Activated T-cell treated with anti-CD3 and anti-CD28 coated beads, Interleukin-2, amount 50 U/mL, for 72 hours (primary cell): ENCODE results near the gene HSP90AB1. TPM values are rescaled to one million over a fixed set of nuclear protein-coding genes. Genes with fewer than 3 reads are reported as not detected.
"Not testable (repeated sequence)": the region's sequence is repeated elsewhere in the genome, so short reads cannot be mapped to it uniquely, and the experiment has no call there.

Source experiments
- ATAC-seq, 2 donors: fragments of 150-1000 bp; cut with Tn5 transposase; replicated peaks in 1 of 2; 2 replicates each; pipeline ENCODE4 v1.10.0; 2021; ENCODE audit warnings: moderate library complexity in 2 of 2, mild to moderate bottlenecking in 1 of 2
- DNase-seq, 2 donors: peaks; one replicate each; pipeline ENCODE4 v3.0.0; 2021 to 2022; ENCODE audit warnings: mixed read lengths in 1 of 2
- H3K27ac Mint-ChIP-seq: one replicate; pipeline ENCODE4 v1.8.0; 2022; ENCODE audit warnings: mild to moderate bottlenecking, moderate library complexity, mixed read lengths
- H3K27me3 Mint-ChIP-seq: one replicate; pipeline ENCODE4 v1.8.0; 2022; ENCODE audit warnings: low read depth, mixed read lengths
- H3K36me3 Mint-ChIP-seq, 2 donors: one replicate each; pipeline ENCODE4 v1.8.0; 2022; ENCODE audit warnings: mixed read lengths in 2 of 2, mild to moderate bottlenecking in 1 of 2; ENCODE audit not compliant: insufficient read depth in 2 of 2
- H3K4me1 Mint-ChIP-seq: one replicate; pipeline ENCODE4 v1.8.0; 2022; ENCODE audit warnings: low read depth, mixed read lengths
- H3K4me3 Mint-ChIP-seq, 2 donors: one replicate each; pipeline ENCODE4 v1.8.0; 2022; ENCODE audit warnings: mild to moderate bottlenecking in 2 of 2, mixed read lengths in 2 of 2, moderate library complexity in 2 of 2
- H3K9me3 Mint-ChIP-seq, 2 donors: one replicate each; pipeline ENCODE4 v1.8.0; 2022; ENCODE audit warnings: mixed read lengths in 2 of 2
- total RNA-seq, 2 donors: library from RNA; stranded (reverse); gene quantifications; one replicate each; pipeline ENCODE4 v1.2.3, GENCODE V29; 2022

The HSP90AB1 gene
- total RNA-seq, 2 donors from 2014 or later = 915 to 1,109 TPM

DNA sequence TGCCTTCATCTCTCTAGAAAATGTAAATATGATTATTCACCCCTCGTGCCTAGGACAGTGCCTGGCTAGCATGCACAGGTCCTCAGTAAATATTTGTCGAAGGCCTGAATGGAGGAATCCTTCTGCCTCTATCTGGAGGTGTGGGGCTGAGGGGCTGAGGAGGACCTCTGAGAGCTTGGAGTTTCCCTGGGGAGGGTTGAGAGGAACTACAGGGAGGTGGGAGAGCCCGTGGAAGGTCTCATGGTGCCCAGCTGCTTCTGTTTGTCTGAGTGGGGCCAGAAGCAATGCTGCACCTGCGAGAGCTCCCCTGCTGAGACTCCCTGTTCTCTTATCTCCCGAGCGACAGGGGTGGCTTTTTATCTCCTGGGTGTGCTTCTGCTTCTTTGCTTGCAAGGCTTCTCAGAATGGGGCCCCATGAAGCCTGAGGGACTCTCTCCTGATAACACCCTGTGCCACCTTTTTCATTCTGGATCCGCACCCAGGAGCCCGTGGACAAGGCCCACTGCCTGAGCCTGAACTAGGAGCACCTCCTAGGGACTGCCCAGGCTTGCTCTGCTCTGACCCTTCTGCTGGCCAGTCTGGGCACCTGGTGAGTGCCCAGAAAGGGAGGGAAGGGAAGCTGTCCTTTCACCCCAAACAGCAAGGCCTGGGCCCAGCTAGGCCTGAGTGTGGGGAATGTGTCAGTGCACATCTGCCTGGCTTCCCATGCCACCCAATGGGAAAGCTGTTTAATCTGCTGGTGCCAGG is 21.1 kb upstream of the HSP90AB1 start:
- no peak for ATAC-seq
- H3K27me3 Mint-ChIP-seq = no peaks in the 10 kb centered on the region
- peaks cover 0 to 2% of the 10 kb centered on the region in 2 donors for H3K36me3 Mint-ChIP-seq
- peak overlapping the region; percentile 39 to 64 for H3K4me3 Mint-ChIP-seq
- no peak overlapping the region for H3K27ac Mint-ChIP-seq
- H3K9me3 Mint-ChIP-seq = no peaks in the 10 kb centered on the region
- peaks cover 49% of the 10 kb centered on the region for H3K4me1 Mint-ChIP-seq
- DNase-seq = no peak

GRCh38 chr6:44226368-44227147 is 20.3 kb upstream of the HSP90AB1 start:
- H3K27me3 Mint-ChIP-seq = no peaks in the 10 kb centered on the region
- H3K9me3 Mint-ChIP-seq = no peaks in the 10 kb centered on the region
- H3K4me1 Mint-ChIP-seq = peaks cover 42% of the 10 kb centered on the region
- peaks cover 0 to 4% of the 10 kb centered on the region in 2 donors for H3K36me3 Mint-ChIP-seq
- H3K4me3 Mint-ChIP-seq = no peak overlapping the region
- no peak for ATAC-seq
- DNase-seq = no peak
- H3K27ac Mint-ChIP-seq = no peak overlapping the region

DNA sequence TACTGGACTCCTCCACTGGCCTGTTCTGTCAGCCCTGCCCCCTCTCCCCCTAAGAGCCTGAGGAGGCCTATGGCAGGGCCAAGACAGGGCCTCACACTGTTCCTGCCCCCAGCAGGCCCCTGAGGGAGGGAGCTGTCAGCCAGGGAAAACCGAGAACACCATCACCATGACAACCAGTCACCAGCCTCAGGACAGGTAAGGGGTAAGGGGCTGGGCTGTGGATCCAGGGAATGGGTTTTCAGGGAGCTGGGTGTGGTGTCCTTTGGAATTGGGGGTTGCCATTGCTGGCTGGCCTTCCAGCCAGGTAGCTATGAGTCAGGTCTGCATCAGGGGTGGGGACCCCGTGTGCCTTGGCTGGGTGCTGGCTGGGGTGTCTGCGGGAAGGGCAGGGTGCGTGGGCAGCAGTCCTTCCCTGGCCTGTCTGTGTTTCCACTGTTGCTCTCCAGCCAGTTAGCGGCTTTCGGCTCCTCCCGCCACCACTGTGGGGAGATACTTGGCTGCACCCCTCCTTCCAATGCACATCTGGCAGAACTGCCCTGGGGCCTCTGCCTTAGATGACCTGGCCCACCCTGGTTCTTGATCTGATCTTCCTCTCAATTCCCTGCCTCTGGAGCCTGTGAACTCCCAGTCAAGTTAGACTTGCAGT is 19.6 kb upstream of the HSP90AB1 start:
- DNase-seq (no peak), ATAC-seq (no peak)
- H3K36me3 Mint-ChIP-seq = peaks cover 0 to 4% of the 10 kb centered on the region in 2 donors
- no peak overlapping the region for H3K27ac Mint-ChIP-seq
- no peak overlapping the region for H3K4me3 Mint-ChIP-seq
- H3K4me1 Mint-ChIP-seq = peaks cover 35% of the 10 kb centered on the region
- H3K9me3 Mint-ChIP-seq = no peaks in the 10 kb centered on the region
- no peaks in the 10 kb centered on the region for H3K27me3 Mint-ChIP-seq

DNA sequence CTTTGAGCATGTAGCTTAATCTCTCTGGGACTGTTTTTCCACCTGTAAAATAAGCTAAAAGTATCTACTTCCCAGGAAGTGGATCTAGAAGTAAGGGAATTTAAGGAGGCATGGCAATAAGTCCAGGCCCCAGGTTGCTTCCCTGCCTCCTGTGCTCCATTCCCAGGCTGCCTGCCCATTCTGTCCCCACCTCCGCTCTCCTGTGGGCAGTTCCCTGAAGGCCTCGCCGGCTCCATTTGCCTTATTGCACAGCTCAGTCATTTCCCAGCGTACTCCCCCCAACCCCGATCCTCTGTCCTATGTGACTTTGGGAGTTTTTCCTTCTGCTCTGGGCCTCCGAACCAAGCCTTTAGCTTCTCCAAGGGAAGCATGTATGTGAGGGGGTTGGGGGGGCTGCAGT is 18.9 kb upstream of the HSP90AB1 start:
- H3K27me3 Mint-ChIP-seq = no peaks in the 10 kb centered on the region
- H3K9me3 Mint-ChIP-seq = no peaks in the 10 kb centered on the region
- no peak overlapping the region for H3K27ac Mint-ChIP-seq
- DNase-seq = no peak
- no peak for ATAC-seq
- H3K4me3 Mint-ChIP-seq = no peak overlapping the region
- H3K4me1 Mint-ChIP-seq = peaks cover 27% of the 10 kb centered on the region
- H3K36me3 Mint-ChIP-seq = peaks cover 0 to 6% of the 10 kb centered on the region in 2 donors

GRCh38 chr6:44228433-44228832 is 18.5 kb upstream of the HSP90AB1 start:
- ATAC-seq (no peak), DNase-seq (no peak)
- no peaks in the 10 kb centered on the region for H3K27me3 Mint-ChIP-seq
- H3K4me1 Mint-ChIP-seq = peaks cover 25% of the 10 kb centered on the region
- H3K36me3 Mint-ChIP-seq = peaks cover 0 to 6% of the 10 kb centered on the region in 2 donors
- no peaks in the 10 kb centered on the region for H3K9me3 Mint-ChIP-seq
- H3K4me3 Mint-ChIP-seq = no peak overlapping the region
- no peak overlapping the region for H3K27ac Mint-ChIP-seq

DNA sequence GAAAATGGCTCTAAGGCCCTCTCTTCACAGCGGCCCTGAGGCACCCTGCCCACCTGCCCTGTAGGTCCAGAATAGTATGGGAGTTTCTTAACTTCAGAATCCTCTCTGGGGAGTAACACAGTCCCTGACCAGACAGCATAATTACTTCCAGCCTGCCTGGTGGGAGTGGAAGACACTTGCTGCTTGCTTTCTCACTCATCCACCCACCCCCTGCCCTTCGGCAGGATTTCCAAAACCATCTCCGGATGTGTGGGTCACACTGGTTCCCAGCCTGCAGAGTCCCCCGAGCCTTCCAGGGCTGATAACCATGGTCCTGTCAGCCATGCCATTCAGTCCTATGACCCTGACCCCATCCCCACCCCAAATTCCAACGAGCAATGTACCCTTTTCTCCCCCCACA is 18.1 kb upstream of the HSP90AB1 start:
- ATAC-seq (no peak), DNase-seq (no peak)
- H3K4me1 Mint-ChIP-seq = peaks cover 30% of the 10 kb centered on the region
- H3K27me3 Mint-ChIP-seq = no peaks in the 10 kb centered on the region
- H3K27ac Mint-ChIP-seq = no peak overlapping the region
- no peaks in the 10 kb centered on the region for H3K9me3 Mint-ChIP-seq
- peaks cover 0 to 8% of the 10 kb centered on the region in 2 donors for H3K36me3 Mint-ChIP-seq
- no peak overlapping the region for H3K4me3 Mint-ChIP-seq

GRCh38 chr6:44229376-44230033 is 17.4 kb upstream of the HSP90AB1 start:
- Mint-ChIP-seq H3K36me3 (peaks cover 0 to 8% of the 10 kb centered on the region in 2 donors), H3K27ac (no peak overlapping the region), H3K4me1 (peaks cover 31% of the 10 kb centered on the region)

GRCh38 chr6:44230034-44230675 is 16.7 kb upstream of the HSP90AB1 start:
- no peak overlapping the region for H3K27ac Mint-ChIP-seq
- no peak overlapping the region for H3K4me3 Mint-ChIP-seq
- H3K27me3 Mint-ChIP-seq = no peaks in the 10 kb centered on the region
- peaks cover 25% of the 10 kb centered on the region for H3K4me1 Mint-ChIP-seq
- DNase-seq (no peak), ATAC-seq (no peak)
- H3K36me3 Mint-ChIP-seq = peaks cover 0 to 8% of the 10 kb centered on the region in 2 donors
- H3K9me3 Mint-ChIP-seq = no peaks in the 10 kb centered on the region

More at GRCh38 chr6:44229376-44230033, 17.4 kb upstream of the HSP90AB1 start:
- DNase-seq (no peak), ATAC-seq (no peak)
- Mint-ChIP-seq H3K27me3 (no peaks in the 10 kb centered on the region), H3K9me3 (no peaks in the 10 kb centered on the region), H3K4me3 (no peak overlapping the region)

GRCh38 chr6:44231426-44231825 is 15.5 kb upstream of the HSP90AB1 start:
- not testable (repeated sequence) for DNase-seq, H3K36me3 Mint-ChIP-seq, ATAC-seq, H3K27ac Mint-ChIP-seq, H3K27me3 Mint-ChIP-seq, H3K9me3 Mint-ChIP-seq, H3K4me3 Mint-ChIP-seq
- peaks cover 13% of the 10 kb centered on the region for H3K4me1 Mint-ChIP-seq

GRCh38 chr6:44232676-44233566 is 14.0 kb upstream of the HSP90AB1 start:
- H3K9me3 Mint-ChIP-seq = no peaks in the 10 kb centered on the region
- H3K4me3 Mint-ChIP-seq = no peak overlapping the region
- no peak for ATAC-seq
- peaks cover 25% of the 10 kb centered on the region for H3K4me1 Mint-ChIP-seq
- no peak for DNase-seq
- H3K36me3 Mint-ChIP-seq = peaks cover 0 to 7% of the 10 kb centered on the region in 2 donors
- H3K27me3 Mint-ChIP-seq = no peaks in the 10 kb centered on the region
- no peak overlapping the region for H3K27ac Mint-ChIP-seq

GRCh38 chr6:44233567-44234100 is 13.3 kb upstream of the HSP90AB1 start:
- H3K27ac Mint-ChIP-seq = no peak overlapping the region
- H3K36me3 Mint-ChIP-seq = peaks cover 0 to 7% of the 10 kb centered on the region in 2 donors

More at GRCh38 chr6:44233567-44234100, 13.3 kb upstream of the HSP90AB1 start:
- DNase-seq (no peak), ATAC-seq (no peak)
- Mint-ChIP-seq H3K9me3 (no peaks in the 10 kb centered on the region), H3K4me1 (peaks cover 32% of the 10 kb centered on the region), H3K4me3 (no peak overlapping the region), H3K27me3 (no peaks in the 10 kb centered on the region)
